ENCODE results near the gene PAPSS2.

The PAPSS2 gene

DNA sequence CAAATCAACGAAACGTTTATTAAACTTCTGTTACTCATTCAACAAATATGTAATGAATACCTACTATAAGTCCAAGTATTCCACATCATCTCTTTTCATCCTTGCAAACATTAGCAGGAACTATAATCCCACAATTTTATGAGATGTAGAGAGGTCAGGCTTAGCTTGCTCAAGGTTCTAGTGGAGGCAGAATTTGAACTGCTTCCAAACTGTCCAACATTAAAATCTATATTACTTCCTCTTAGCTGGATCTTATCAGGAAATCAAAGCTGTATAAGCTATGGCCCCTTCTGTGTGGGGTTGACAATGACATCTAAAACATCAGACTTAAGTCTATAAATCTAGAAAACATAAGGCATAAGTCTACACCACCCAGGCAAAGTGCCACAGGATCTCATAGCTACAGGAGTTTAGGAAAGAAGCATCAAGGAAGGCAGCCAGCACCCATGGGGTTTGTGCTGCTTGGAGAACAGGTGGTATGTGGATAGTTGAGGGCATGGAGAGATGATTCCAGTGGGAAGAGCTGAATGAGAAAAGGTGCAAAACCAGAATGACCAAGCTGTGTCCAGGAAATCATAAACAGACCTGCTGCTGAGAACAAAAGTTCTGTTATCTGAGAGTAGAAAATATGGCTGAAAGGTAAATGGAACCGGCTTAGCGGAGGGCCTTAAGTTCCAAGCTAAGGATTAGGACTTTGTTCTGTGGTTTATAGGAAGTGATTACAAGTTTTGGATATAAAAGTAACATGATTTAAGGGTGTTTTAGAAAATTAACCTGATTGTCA, 34.5 kb downstream of the PAPSS2 start:
- Histone ChIP-seq H3K79me1 (ENCODE audit: low read length) (no peaks in the 10 kb centered on the region), H3K79me2 (ENCODE audit: control insufficient read depth, insufficient read depth, low read length, poor library complexity) (no peaks in the 10 kb centered on the region), H4K91ac (ENCODE audit: low read depth, low read length) (no peak overlapping the region), H3K4me2 (ENCODE audit: low read length) (no peak overlapping the region), H3K9me3 (ENCODE audit: insufficient read depth, low read depth, low read length) (no peaks in the 10 kb centered on the region), H3K18ac (ENCODE audit: low read length) (no peak overlapping the region), H2BK120ac (ENCODE audit: insufficient read depth, low read length, poor library complexity) (no peak overlapping the region), H3K23ac (ENCODE audit: low read length) (no peak overlapping the region), H4K12ac (ENCODE audit: low read depth, low read length) (no peak overlapping the region), H3K27me3 (ENCODE audit: insufficient read depth, low read length) (no peaks in the 10 kb centered on the region), H2AK5ac (ENCODE audit: low read length) (no peak overlapping the region), H2AFZ (ENCODE audit: insufficient read depth, low read length, poor library complexity) (no peak overlapping the region), H3K4ac (ENCODE audit: low read depth, low read length) (no peak overlapping the region), H4K8ac (ENCODE audit: low read depth, low read length) (no peak overlapping the region), H2BK12ac (ENCODE audit: low read length) (no peak overlapping the region), H3K27ac (ENCODE audit: low read depth, low read length) (no peak overlapping the region), H2BK5ac (ENCODE audit: low read depth, low read length, poor library complexity) (no peak overlapping the region), H3K4me1 (ENCODE audit: control insufficient read depth in 1 of 2, insufficient read depth in 2 of 2, low read length in 2 of 2) (no peaks in the 10 kb centered on the region), H3K14ac (ENCODE audit: low read length) (no peak overlapping the region), H3K4me3 (ENCODE audit: low read depth, low read length) (no peak overlapping the region), H3K36me3 (ENCODE audit: control insufficient read depth in 1 of 2, insufficient read depth in 2 of 2, low read length in 2 of 2) (no peaks in the 10 kb centered on the region), H3K9ac (ENCODE audit: low read length) (no peak overlapping the region)
- no peak for DNase-seq
- WGBS (ENCODE audit: extremely low coverage, insufficient coverage, insufficient read length): no CpG with 5 or more reads among the region's 4 CpGs

DNA sequence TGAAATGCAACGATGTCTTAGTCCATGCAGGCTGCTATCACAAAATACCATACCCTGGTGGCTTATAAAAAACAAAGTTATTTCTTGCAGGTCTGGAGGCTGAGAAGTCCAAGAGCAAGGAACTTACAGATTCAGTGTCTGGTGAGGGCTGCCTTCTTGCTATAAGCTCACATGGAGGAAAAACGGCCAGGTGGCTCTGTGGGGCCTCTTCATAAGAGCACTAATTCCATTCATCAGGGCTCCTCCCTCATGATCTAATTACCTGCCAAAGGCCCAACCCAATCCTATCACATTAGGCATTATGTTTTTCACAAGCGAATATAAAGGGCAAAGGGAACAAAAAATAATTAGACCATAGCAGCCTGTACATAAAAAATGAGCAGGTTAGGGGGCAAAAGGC, 35.4 kb downstream of the PAPSS2 start:
- no CpG with 5 or more reads among the region's 3 CpGs for WGBS (ENCODE audit: extremely low coverage, insufficient coverage, insufficient read length)
- H3K23ac ChIP-seq (ENCODE audit: low read length): no peak overlapping the region
- no peaks in the 10 kb centered on the region for H3K79me2 ChIP-seq (ENCODE audit: control insufficient read depth, insufficient read depth, low read length, poor library complexity)
- H3K9me3 ChIP-seq (ENCODE audit: insufficient read depth, low read depth, low read length): no peaks in the 10 kb centered on the region
- H2BK120ac ChIP-seq (ENCODE audit: insufficient read depth, low read length, poor library complexity): no peak overlapping the region
- no peak for DNase-seq
- no peak overlapping the region for H3K14ac ChIP-seq (ENCODE audit: low read length)
- no peak overlapping the region for H3K27ac ChIP-seq (ENCODE audit: low read depth, low read length)
- no peak overlapping the region for H3K9ac ChIP-seq (ENCODE audit: low read length)
- H3K36me3 ChIP-seq (ENCODE audit: control insufficient read depth in 1 of 2, insufficient read depth in 2 of 2, low read length in 2 of 2): no peaks in the 10 kb centered on the region
- H3K4me3 ChIP-seq (ENCODE audit: low read depth, low read length): no peak overlapping the region
- no peak overlapping the region for H2BK12ac ChIP-seq (ENCODE audit: low read length)
- H4K91ac ChIP-seq (ENCODE audit: low read depth, low read length): no peak overlapping the region
- no peaks in the 10 kb centered on the region for H3K4me1 ChIP-seq (ENCODE audit: control insufficient read depth in 1 of 2, insufficient read depth in 2 of 2, low read length in 2 of 2)
- H4K8ac ChIP-seq (ENCODE audit: low read depth, low read length): no peak overlapping the region
- no peak overlapping the region for H3K4me2 ChIP-seq (ENCODE audit: low read length)
- H2BK5ac ChIP-seq (ENCODE audit: low read depth, low read length, poor library complexity): no peak overlapping the region
- no peak overlapping the region for H2AK5ac ChIP-seq (ENCODE audit: low read length)
- no peak overlapping the region for H4K12ac ChIP-seq (ENCODE audit: low read depth, low read length)
- H3K79me1 ChIP-seq (ENCODE audit: low read length): no peaks in the 10 kb centered on the region
- H3K27me3 ChIP-seq (ENCODE audit: insufficient read depth, low read length): no peaks in the 10 kb centered on the region
- H3K18ac ChIP-seq (ENCODE audit: low read length): no peak overlapping the region
- no peak overlapping the region for H2AFZ ChIP-seq (ENCODE audit: insufficient read depth, low read length, poor library complexity)
- no peak overlapping the region for H3K4ac ChIP-seq (ENCODE audit: low read depth, low read length)

DNA sequence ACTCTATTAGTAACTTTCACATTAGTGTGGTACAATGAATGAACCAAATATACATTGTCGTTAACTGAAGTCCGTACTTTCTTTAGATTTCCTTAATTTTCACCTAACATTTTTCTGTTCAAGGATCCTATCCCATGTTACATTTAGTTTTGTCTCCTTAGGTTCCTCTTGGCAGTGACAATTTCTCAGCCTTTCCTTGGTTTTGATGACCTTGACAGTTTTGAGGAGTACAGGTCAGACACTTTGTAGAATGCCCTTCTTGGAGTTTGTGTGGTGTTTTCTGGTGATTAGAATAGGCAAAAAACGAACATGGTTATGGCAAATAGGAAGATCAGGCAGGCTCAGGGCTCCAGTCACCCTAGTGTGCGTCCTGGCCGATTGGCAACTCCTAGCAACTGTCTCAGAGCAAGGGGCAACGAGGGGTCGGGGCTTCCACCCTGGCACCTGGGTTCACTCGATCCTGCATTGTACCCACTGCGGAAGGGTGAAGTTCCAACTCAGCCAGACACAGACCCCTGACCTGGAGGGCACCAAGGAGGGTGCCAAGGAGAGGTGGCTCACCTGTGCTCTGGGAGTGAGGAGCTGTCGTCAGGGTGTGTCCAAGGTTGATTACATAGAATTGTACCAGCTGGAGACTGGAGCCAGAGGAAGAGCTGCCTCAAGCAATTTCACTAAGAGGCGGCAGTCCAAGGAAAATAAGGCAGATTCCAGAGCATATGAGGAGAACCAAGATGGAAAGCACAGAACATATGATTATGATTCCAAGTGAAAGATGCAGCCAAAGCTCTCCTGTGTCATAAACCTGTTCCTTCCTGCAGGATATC, 37.5 kb downstream of the PAPSS2 start:
- Histone ChIP-seq H3K79me1 (ENCODE audit: low read length) (no peaks in the 10 kb centered on the region), H4K12ac (ENCODE audit: low read depth, low read length) (no peak overlapping the region), H3K4me1 (ENCODE audit: control insufficient read depth in 1 of 2, insufficient read depth in 2 of 2, low read length in 2 of 2) (no peaks in the 10 kb centered on the region), H3K79me2 (ENCODE audit: control insufficient read depth, insufficient read depth, low read length, poor library complexity) (no peaks in the 10 kb centered on the region), H3K9me3 (ENCODE audit: insufficient read depth, low read depth, low read length) (no peaks in the 10 kb centered on the region), H2AK5ac (ENCODE audit: low read length) (no peak overlapping the region), H3K27me3 (ENCODE audit: insufficient read depth, low read length) (no peaks in the 10 kb centered on the region), H3K14ac (ENCODE audit: low read length) (no peak overlapping the region), H4K91ac (ENCODE audit: low read depth, low read length) (no peak overlapping the region), H3K9ac (ENCODE audit: low read length) (no peak overlapping the region), H2BK12ac (ENCODE audit: low read length) (no peak overlapping the region), H3K36me3 (ENCODE audit: control insufficient read depth in 1 of 2, insufficient read depth in 2 of 2, low read length in 2 of 2) (no peaks in the 10 kb centered on the region), H2BK120ac (ENCODE audit: insufficient read depth, low read length, poor library complexity) (no peak overlapping the region), H4K8ac (ENCODE audit: low read depth, low read length) (no peak overlapping the region), H3K4ac (ENCODE audit: low read depth, low read length) (no peak overlapping the region), H3K4me3 (ENCODE audit: low read depth, low read length) (no peak overlapping the region), H2BK5ac (ENCODE audit: low read depth, low read length, poor library complexity) (no peak overlapping the region), H3K23ac (ENCODE audit: low read length) (no peak overlapping the region), H3K27ac (ENCODE audit: low read depth, low read length) (no peak overlapping the region), H3K4me2 (ENCODE audit: low read length) (no peak overlapping the region), H2AFZ (ENCODE audit: insufficient read depth, low read length, poor library complexity) (no peak overlapping the region), H3K18ac (ENCODE audit: low read length) (no peak overlapping the region)
- no CpG with 5 or more reads among the region's 11 CpGs for WGBS (ENCODE audit: extremely low coverage, insufficient coverage, insufficient read length)
- DNase-seq: no peak

DNA sequence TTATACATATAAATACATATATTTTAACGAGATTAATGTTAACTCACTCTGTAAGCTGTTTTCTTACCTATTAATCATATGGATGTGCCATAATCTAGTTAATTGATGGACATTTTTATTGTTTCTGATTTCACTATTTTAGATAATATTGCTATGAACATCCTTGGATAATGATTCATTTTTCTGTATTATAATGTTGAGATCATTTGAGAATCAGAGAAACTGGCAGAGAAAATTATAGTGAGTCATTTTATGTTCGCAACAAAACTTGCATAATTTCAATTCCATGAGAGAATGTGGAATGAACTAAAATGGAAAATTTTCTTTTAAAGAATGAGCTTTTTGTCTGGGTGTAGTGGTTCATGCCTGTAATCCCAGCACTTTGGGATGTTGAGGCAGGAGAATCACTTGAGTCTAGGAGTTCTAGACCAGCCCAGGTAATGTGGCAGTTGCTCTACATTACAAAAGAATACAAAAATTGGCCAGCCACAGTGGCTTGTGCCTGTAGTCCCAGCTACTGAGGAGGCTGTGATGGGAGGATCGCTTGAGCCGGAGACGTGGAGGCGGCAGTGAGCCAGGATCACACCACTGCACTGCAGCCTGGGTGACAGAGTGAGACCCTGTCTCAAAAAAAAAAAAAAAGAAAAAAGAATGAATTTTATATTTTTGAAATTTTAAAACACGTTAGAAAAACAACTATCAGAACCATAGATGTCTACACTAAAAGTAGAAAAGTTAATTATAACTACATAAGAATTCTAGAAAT, 40.5 kb downstream of the PAPSS2 start:
- Histone ChIP-seq H3K27ac (ENCODE audit: low read depth, low read length) (no peak overlapping the region), H4K91ac (ENCODE audit: low read depth, low read length) (no peak overlapping the region), H3K4me2 (ENCODE audit: low read length) (no peak overlapping the region), H3K79me2 (ENCODE audit: control insufficient read depth, insufficient read depth, low read length, poor library complexity) (no peaks in the 10 kb centered on the region), H3K23ac (ENCODE audit: low read length) (no peak overlapping the region), H2BK120ac (ENCODE audit: insufficient read depth, low read length, poor library complexity) (no peak overlapping the region), H3K14ac (ENCODE audit: low read length) (no peak overlapping the region), H3K18ac (ENCODE audit: low read length) (no peak overlapping the region), H2AFZ (ENCODE audit: insufficient read depth, low read length, poor library complexity) (no peak overlapping the region), H2BK12ac (ENCODE audit: low read length) (no peak overlapping the region), H3K27me3 (ENCODE audit: insufficient read depth, low read length) (no peaks in the 10 kb centered on the region), H3K4ac (ENCODE audit: low read depth, low read length) (no peak overlapping the region), H3K9me3 (ENCODE audit: insufficient read depth, low read depth, low read length) (no peaks in the 10 kb centered on the region), H3K4me1 (ENCODE audit: control insufficient read depth in 1 of 2, insufficient read depth in 2 of 2, low read length in 2 of 2) (no peaks in the 10 kb centered on the region), H2AK5ac (ENCODE audit: low read length) (no peak overlapping the region), H4K12ac (ENCODE audit: low read depth, low read length) (no peak overlapping the region), H3K4me3 (ENCODE audit: low read depth, low read length) (no peak overlapping the region), H3K36me3 (ENCODE audit: control insufficient read depth in 1 of 2, insufficient read depth in 2 of 2, low read length in 2 of 2) (no peaks in the 10 kb centered on the region), H2BK5ac (ENCODE audit: low read depth, low read length, poor library complexity) (no peak overlapping the region), H3K9ac (ENCODE audit: low read length) (no peak overlapping the region), H3K79me1 (ENCODE audit: low read length) (no peaks in the 10 kb centered on the region), H4K8ac (ENCODE audit: low read depth, low read length) (no peak overlapping the region)
- DNase-seq: peak in 1 of 2 donors; percentile 70
- no CpG with 5 or more reads among the region's 7 CpGs for WGBS (ENCODE audit: extremely low coverage, insufficient coverage, insufficient read length)

Measured in trophoblast cell (in vitro differentiated cells and primary cell).